NCI-H2081 (cell line): ENCODE data around the gene TTN.
A peak's percentile ranks its signal among the peaks of the same experiment; 100 is the strongest.

ENCODE experiments used
- DNase-seq, 2 experiments: peaks; one replicate each; lab custom pipeline; 2025; lab: John Stamatoyannopoulos, UW

TTN gene

DNA sequence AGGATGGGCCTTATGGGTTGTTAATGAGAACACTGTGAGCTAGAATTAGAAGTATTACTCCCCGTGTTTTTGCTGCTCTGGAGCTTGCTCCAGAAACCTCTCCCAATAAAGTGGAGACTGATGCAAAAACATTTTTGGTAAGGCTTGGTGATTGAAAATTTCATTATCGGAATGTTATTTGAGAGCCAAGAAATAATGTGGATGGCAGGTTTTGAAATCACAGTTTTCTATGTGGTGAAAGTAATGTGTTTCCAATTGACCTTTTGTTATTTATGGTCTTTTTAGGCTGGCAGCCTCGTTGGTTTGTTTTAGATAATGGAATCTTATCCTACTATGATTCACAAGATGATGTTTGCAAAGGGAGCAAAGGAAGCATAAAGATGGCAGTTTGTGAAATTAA is 321.9 kb downstream of the TTN start:
- no peak for DNase-seq

DNA sequence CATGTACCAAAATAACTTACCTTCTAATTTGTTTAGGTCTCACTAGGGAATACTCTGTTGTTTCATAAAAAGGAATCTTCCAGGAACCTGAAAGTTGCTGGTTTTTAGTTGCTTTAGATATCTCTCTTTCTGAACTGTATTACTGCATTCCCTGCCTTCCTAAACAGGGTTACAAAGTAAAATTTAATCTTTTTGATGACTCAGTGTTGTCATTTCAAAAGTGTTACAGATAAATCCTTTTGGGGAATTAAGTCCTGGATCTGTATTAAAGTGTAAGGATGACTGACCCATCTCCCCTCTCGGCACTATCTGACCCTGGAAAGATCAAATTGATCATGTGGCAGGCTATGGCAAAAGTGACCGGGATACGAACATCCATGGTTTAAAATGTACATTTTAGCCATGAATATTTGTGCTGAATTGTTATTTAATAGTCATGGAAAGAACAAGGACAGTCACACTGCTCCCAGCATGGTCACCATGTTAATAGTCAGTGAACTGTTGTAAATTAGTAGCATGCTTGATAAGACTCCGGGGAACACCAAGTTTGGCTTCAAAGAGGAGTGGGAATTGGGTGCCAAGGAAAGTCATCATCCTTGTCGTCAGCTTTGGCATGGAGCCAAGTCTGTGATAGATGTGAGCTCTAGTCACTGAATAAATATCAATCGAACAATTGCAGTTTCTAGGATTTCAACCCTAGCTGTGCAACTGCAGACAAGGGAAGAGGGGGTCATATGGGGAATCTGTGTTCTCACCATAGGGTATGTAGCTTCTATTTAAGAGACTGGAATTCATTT is 322.8 kb downstream of the TTN start:
- peak; percentile 68 to 86 for DNase-seq

DNA sequence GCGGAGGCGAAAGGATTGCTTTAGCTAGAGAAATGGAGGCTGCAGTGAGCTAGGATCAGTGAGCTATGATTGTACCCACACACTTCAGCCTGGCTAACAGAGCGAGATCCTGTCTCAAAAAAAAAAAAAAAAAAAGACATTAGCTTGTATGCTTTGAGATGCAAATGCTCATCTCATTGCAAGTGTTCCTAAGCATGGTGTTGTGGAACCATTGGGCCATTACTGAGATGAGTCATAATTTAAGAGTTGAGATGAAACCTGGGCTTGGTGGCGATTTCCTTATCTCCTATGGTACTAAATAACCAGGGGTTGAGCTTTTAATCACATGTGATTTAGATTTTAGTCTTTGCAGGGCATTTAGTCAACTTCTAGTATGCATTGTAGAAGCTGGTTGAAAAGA is 324.8 kb downstream of the TTN start:
- DNase-seq = no peak

DNA sequence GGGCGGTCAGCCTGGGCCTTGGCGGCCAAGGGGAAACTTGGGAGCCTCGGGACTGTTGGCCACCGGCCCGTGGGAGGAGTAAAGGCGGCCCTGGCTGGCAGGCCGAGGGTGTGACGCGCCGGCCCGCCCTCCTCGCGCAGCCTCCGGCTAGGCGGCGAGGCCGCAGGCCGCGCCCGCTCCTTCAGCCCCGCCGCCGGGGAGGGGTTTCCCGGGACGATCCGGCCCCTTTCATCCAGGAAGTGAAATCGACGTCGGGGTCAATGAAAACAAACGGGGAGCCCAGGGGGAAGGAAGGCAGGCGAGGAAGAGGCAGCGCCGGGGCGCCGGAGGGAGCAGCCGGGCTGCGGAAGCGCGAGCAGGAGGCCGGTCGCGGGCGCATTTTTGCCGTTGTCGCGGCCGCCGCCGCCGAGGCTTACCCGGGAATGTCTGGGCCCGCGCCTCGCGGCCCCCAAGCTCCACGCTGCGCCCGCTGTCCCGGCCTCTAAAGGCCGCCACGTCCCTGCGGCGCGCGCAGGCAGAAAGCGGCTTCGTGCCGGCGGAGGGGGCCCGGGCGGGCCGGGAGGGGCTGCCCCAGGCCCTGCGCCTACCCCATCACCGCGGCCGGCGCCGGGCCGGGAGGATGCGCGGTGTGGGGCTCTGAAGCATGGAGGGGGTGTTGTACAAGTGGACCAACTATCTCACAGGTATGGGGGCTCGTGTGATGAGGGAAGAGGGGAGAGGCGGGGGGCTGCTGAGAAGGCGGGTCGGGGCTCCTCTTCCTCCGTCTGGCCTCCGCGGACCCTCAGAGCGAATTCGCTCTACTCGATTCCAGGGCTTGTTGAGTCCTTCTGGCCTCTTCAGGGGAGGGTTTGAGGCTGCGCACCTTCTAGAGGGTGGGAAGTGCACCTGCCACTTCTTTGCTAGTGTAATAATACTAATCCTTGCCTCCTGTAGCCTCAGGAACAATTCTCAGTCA is 326.7 kb downstream of the TTN start, which contains the start of gene PLEKHA3:
Gene PLEKHA3, plus strand, starts transcription at position 231 of the 955 bp plus-strand sequence. Its CDS starts 413 bp downstream, at position 644.
- peak; percentile 88 to 93 for DNase-seq

DNA sequence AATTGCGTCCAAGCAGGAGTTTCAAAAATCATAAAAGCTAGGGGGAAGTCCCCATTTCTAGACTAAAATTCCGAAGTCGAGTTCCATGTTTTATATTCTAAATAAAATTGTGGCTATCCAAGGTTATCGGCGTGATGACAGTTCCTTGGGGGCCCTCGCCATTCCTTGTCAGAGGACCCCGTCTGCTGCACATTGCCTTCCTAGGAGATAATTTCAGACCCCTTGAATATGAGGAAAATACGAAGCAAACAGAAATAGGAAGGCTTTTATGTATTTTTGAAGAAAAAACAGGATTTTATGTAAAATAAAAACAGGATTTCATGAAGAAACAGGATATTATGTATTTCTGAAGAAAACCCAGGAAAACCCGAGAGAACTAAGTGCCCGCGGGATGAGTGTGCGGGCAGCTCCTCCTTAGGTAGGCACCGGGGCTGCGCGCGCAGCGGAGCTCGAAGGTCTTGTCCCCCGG is 327.4 kb downstream of the TTN start:
- no peak for DNase-seq

DNA sequence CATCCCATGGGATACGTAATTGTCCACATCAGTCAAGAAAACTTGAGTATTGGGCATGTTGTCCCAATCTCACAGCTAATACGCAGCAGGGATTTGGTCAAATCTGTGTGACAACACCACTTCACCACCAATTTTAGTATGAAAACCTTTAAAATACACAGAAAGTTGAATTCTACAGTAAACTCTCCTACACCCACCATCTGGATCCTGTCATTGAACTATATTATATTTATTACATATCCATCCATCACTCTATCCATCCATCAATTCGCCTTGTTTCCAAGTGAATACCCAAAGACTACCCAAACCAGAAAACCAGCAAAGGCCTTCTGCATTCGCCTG is 328.0 kb downstream of the TTN start:
- no peak for DNase-seq

DNA sequence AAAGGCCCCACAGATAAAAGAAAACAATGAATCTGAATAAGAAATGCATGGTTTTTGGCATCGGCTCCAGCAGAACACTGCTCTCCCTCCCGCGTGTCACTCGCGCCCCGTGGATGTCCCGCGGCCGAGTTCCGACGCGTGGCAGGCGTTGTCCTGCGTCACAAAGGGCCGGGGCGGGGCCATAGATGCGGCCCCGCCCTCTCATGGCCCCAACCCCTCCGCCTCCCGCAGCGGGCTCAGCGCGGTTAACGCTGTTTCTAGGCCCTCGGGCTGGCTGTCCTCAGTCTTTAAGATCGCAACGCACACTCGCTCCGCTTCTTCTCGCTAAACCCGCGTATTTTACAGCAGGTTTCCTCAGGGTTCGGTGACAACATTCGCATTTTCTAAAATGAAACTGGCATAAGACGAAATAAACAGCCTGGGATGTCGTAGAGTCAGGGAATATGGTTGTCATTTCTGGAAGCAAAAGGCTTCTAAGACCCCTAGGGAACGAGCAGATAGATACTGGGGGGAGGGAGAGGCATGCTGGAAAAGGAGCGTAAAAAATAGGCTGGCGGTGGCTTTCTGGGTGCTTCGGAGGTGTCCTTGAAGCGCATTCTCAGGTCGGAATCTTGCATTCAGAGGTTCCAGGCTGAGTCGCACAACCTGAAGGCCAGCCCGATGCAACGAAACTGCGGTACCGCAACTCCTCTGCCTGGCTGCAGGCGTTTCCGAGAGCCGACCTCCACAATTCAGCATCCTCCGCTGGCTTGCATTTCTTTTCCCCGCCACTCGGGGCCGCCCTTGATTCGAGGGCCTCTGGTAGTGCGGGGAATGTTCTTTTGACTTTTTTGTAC is 328.6 kb downstream of the TTN start, which contains the start of gene FKBP7:
Gene FKBP7, minus strand, starts transcription at position 162 of the 836 bp plus-strand sequence. Its CDS starts 101 bp downstream, at position 61.
- peak; percentile 79 to 86 for DNase-seq

DNA sequence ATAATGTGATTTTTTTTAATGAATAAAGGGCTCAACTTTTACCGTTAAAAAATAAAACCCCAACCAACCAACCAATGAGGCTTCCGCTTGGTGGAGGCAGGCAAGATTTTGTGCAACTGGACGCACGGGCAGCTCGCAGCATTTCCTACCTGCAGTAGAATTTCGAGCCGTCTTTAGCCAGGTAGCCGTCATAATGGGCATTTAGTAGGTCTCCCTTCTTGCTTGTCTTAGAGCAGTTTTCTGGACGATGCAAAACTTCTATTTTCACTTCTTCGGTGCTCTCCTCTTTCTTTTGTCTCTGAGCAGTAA is 329.1 kb downstream of the TTN start:
- DNase-seq = peak in 1 of 2 experiments; percentile 40

DNA sequence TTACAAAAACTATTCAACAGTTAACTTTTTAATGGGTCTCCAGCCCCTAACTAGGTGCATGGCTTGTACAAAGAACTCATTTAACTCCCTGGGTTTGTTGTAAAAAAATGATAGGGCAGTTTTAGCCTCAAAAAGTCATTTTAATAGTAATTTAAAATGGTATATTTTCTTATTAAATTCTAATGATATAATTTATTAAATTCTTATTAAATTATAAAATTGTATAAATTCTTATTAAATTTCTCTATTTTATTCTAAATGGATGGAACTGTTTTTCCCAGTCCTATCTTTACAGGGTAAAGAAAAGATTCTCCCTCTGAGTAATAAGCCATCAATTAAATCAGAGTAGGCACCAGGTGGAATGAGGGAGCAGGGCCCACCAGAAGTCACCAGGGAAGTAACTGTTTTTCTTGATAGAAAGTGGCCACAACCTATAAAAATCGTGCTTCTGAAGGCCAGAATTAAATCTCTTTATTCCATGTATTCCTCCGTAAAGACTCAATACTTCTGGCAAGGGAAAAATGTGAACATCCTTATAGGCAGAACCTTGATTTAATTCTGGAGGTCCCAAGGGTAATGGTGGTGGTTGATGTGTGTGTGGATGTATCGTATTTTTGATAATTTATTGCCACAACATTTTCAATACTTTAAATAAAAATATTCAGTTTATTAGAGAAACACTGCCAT is 329.6 kb downstream of the TTN start:
- DNase-seq = peak in 1 of 2 experiments; percentile 38

DNA sequence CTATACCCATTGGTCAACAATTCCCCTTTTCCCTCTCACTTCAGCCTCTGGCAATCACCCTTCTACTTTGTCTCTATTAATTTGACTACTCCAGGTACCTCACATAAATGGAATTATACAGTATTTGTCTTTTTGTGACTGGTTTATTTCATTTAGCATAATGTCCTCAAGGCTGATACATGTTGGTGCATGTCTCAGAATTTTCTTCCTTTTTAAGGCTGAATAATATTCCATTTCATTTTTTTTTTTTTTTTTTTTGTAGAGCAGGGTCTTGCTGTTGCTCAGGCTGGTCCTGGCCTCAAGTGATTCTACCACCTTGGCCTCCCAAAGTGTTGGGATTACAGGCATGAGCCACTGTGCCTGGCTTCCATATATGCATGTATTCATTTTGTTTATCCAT is 330.7 kb downstream of the TTN start:
- DNase-seq = no peak
